HepG2 (cell line): Measurements from ENCODE around the gene FAIM2.

Experiments
- ATF3 ChIP-seq: sonication (generic); formaldehyde crosslinking; IDR thresholded peaks from 2 replicates; pipeline ENCODE4 v1.4.0; 2020; ENCODE audit warnings: missing genetic modification reagents
- ELF1 ChIP-seq: sonication (generic); formaldehyde crosslinking; IDR thresholded peaks from 2 replicates; pipeline ENCODE4 v1.4.0; 2020; ENCODE audit warnings: missing genetic modification reagents
- FOXJ3 ChIP-seq: sonication (generic); formaldehyde crosslinking; IDR thresholded peaks from 2 replicates; pipeline ENCODE4 v1.4.0; 2020; ENCODE audit warnings: missing genetic modification reagents, mild to moderate bottlenecking, borderline replicate concordance
- PHF5A ChIP-seq: IDR thresholded peaks from one replicate; pipeline ENCODE4 v1.6.1; 2018; ENCODE audit warnings: low read depth, missing genetic modification reagents; ENCODE audit not compliant: unreplicated experiment
- ZKSCAN5 ChIP-seq: sonication (generic); formaldehyde crosslinking; IDR thresholded peaks from 2 replicates; pipeline ENCODE4 v1.5.1; 2020; ENCODE audit warnings: mild to moderate bottlenecking, missing genetic modification reagents
- ZNF230 ChIP-seq: sonication (generic); formaldehyde crosslinking; IDR thresholded peaks from 2 replicates; pipeline ENCODE4 v1.4.0; 2020; ENCODE audit warnings: mild to moderate bottlenecking, missing genetic modification reagents
- ZNF75D ChIP-seq: sonication (generic); formaldehyde crosslinking; IDR thresholded peaks from 2 replicates; pipeline ENCODE4 v1.8.1; 2023; ENCODE audit warnings: missing genetic modification reagents, mild to moderate bottlenecking, borderline replicate concordance
- TF ChIP-seq, protein P1 (sequence below): fragments of 450-650 bp; IDR thresholded peaks from 2 replicates; pipeline ENCODE4 v1.6.1; 2017
- TF ChIP-seq, protein P2 (sequence below): sonication (generic); formaldehyde crosslinking; IDR thresholded peaks from 2 replicates; pipeline ENCODE4 v1.4.0; 2020; ENCODE audit warnings: missing genetic modification reagents

DNA sequence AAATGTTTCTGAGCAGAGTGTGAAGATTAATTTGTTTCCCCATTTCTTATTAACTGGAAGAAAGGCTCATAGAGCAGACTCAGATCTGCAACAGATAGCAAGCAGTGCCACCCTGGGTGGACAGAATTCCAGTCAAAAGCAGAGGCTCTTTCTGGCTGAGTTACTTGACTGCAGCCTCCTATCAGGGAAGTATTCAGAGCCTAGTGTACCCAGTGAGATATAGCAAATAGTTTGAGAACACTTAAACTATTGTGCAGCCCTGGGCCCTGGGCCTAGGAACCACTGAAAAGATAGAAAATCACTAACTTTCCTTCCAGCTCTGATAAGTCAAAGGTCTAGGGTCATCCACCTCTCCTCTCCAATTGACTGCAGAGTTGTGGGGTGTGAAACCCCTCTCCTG is 35.6 kb upstream of the FAIM2 start:
- TF ChIP-seq, protein P1, sequence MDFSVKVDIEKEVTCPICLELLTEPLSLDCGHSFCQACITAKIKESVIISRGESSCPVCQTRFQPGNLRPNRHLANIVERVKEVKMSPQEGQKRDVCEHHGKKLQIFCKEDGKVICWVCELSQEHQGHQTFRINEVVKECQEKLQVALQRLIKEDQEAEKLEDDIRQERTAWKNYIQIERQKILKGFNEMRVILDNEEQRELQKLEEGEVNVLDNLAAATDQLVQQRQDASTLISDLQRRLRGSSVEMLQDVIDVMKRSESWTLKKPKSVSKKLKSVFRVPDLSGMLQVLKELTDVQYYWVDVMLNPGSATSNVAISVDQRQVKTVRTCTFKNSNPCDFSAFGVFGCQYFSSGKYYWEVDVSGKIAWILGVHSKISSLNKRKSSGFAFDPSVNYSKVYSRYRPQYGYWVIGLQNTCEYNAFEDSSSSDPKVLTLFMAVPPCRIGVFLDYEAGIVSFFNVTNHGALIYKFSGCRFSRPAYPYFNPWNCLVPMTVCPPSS: no peak
- TF ChIP-seq ELF1 (no peak), ZKSCAN5 (no peak), FOXJ3 (CRISPR knock-in tag) (no peak), ZNF230 (CRISPR knock-in tag) (no peak), ATF3 (no peak), PHF5A (CRISPR knock-in tag) (no peak), ZNF75D (CRISPR knock-in tag) (no peak)
- TF ChIP-seq, protein P2, sequence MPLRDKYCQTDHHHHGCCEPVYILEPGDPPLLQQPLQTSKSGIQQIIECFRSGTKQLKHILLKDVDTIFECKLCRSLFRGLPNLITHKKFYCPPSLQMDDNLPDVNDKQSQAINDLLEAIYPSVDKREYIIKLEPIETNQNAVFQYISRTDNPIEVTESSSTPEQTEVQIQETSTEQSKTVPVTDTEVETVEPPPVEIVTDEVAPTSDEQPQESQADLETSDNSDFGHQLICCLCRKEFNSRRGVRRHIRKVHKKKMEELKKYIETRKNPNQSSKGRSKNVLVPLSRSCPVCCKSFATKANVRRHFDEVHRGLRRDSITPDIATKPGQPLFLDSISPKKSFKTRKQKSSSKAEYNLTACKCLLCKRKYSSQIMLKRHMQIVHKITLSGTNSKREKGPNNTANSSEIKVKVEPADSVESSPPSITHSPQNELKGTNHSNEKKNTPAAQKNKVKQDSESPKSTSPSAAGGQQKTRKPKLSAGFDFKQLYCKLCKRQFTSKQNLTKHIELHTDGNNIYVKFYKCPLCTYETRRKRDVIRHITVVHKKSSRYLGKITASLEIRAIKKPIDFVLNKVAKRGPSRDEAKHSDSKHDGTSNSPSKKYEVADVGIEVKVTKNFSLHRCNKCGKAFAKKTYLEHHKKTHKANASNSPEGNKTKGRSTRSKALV: no peak
